Heart left ventricle (tissue), 16 donors: Measurements from ENCODE around the gene ACSS1. TPM values are rescaled to one million over a fixed set of nuclear protein-coding genes. Genes with fewer than 3 reads are reported as not detected.

Experiments
- ATAC-seq, 4 donors: fragments of 200-7000 bp; cut with Tn5 transposase; one replicate each; pipeline ENCODE4 v1.9.1; 2020 to 2022; ENCODE audit warnings: moderate library complexity in 4 of 4, mild to moderate bottlenecking in 3 of 4, moderate number of reproducible peaks in 1 of 4
- DNase-seq, 5 donors: peaks; one replicate each; pipeline ENCODE4 v3.0.0-alpha.2; 2020
- H3K27ac ChIP-seq, 12 donors: fragments of 200-600 bp; sonication (generic) in 4 of 12; one replicate each; pipeline versions ENCODE4 v1.5.0 to v1.8.0; 2016 to 2022; ENCODE audit warnings: mild to moderate bottlenecking in 2 of 12
- H3K27me3 ChIP-seq, 9 donors: fragments of 200-600 bp; sonication (generic) in 2 of 9; one replicate each; pipeline versions ENCODE4 v1.5.1 to v1.8.0; 2016 to 2022; ENCODE audit warnings: mild to moderate bottlenecking in 3 of 9
- H3K36me3 ChIP-seq, 9 donors: fragments of 200-600 bp; sonication (generic) in 2 of 9; one replicate each; pipeline versions ENCODE4 v1.5.0 to v1.8.0; 2018 to 2022; ENCODE audit warnings: mild to moderate bottlenecking in 2 of 9
- H3K4me1 ChIP-seq, 12 donors: fragments of 200-600 bp; sonication (generic) in 4 of 12; one replicate each; pipeline versions ENCODE4 v1.5.0 to v1.8.0; 2016 to 2022; ENCODE audit warnings: mild to moderate bottlenecking in 3 of 12
- H3K4me3 ChIP-seq, 12 donors: fragments of 200-600 bp; sonication (generic) in 4 of 12; one replicate each; pipeline versions ENCODE4 v1.5.0 to v1.8.0; 2017 to 2022; ENCODE audit warnings: mild to moderate bottlenecking in 9 of 12, moderate library complexity in 4 of 12
- H3K9me3 ChIP-seq, 12 donors: fragments of 200-600 bp; sonication (generic) in 4 of 12; one replicate each; pipeline versions ENCODE4 v1.5.0 to v1.8.0; 2016 to 2022; ENCODE audit warnings: mild to moderate bottlenecking in 1 of 12
- CTCF ChIP-seq, 12 donors: fragments of 200-600 bp; sonication (generic) in 4 of 12; IDR thresholded peaks; one replicate each; pipeline versions ENCODE4 v1.5.0 to v1.8.0; 2018 to 2022; ENCODE audit warnings: antibody characterized with exemption in 12 of 12, mild to moderate bottlenecking in 5 of 12
- POLR2A ChIP-seq, 2 donors: fragments of 450-650 bp; IDR thresholded peaks; one replicate each; pipeline ENCODE4 v1.6.1; 2017; ENCODE audit warnings: antibody characterized with exemption in 2 of 2, mild to moderate bottlenecking in 2 of 2, moderate library complexity in 2 of 2
- WGBS, 4 donors: extraction: QIAGEN DNeasy Blood & Tissue Kit in 2 of 4; methylation state at CpG; one replicate each; pipeline versions ENCODE4 v1.1.5 to v1.1.7; 2013 to 2018; 5-methylcytosine and 5-hydroxymethylcytosine counted together
- intact Hi-C, 10 donors: fragments of 100-400 bp; cut with DNase I; formaldehyde crosslinking; loops; one replicate each; pipeline versions ENCODE4 v1.11.1 to v1.14.2; 2022
- polyA plus RNA-seq, 2 donors: library from polyadenylated mRNA; stranded (reverse); fragments of 200-250 nt; gene quantifications; one replicate each; pipeline ENCODE4 v1.2.3, GENCODE V29; 2013
- total RNA-seq, 9 donors: library from RNA; depleted of rRNA in 2 of 9; stranded (reverse); fragments of >200 nt in 2 of 9; fragmentation: NEBNext Ultra II Directional in 3 of 9; extraction: Animal tissue kit (Norgen Biotek cat#: 25700) in 3 of 9; gene quantifications; one replicate each; pipeline versions ENCODE4 v1.1.0 to v1.2.4, GENCODE V29; 2016 to 2023
- donor health status: ischemic (EF 13 %, LVEDD 7.1; RV severe dilation, severe dysfunction).
- donor health status: healthy with polysubstance abuse.
- donor health status: DM: no; HTN: yes; CAD: no.
- donor health status: DM: no; HTN: no; CAD: no.
- donor health status: ischemic (EF 25% LVEDD 6.9; RV normal size, moderate dysfunction).
- donor health status: ischemic (EF 25% LVEDD 5.7; RV mildly dilated, moderate dysfunction).
- donor health status: healthy.
- donor health status: DM: yes; HTN: yes; CAD: no.
- donor health status: ischemic (EF 35%, LVEDD 5.7; RV mildly dilated, moderate dysfunction).
- donor health status: nonischemic (EF 11% LVEDD 7.7; RV severe dilation, severe dysfunction).
- donor health status: DM: yes; HTN: yes; CAD: no.
- donor health status: PGD.
- donor health status: ischemic (EF 29% LVEDD 5.4; RV normal size, mild dysfunction).
- donor health status: nonischemic (EF 23%, LVEDD 6.1; RV moderate dilation, normal function).

The ACSS1 gene
- total and polyA plus RNA-seq, 11 donors = 43.5 to 177 (median 81.4) TPM

- ATAC-seq = no peak
- DNase-seq = peak in 1 of 5 donors; percentile 30
- H3K4me3 ChIP-seq = no peak overlapping the region
- peaks cover 0 to 65% (median 26%) of the 10 kb centered on the region in 9 donors for H3K36me3 ChIP-seq
- TF ChIP-seq CTCF (IDR thresholded peaks at IDR 0.05) = no peak
- no peak for TF ChIP-seq POLR2A (IDR thresholded peaks at IDR 0.05)
- H3K4me1 ChIP-seq = peaks cover 0 to 52% (median 6%) of the 10 kb centered on the region in 12 donors
- H3K27me3 ChIP-seq = no peaks in the 10 kb centered on the region
- H3K27ac ChIP-seq = peak overlapping the region in 1 of 12 donors; percentile 73
- H3K9me3 ChIP-seq = peaks cover 0 to 13% (median 0%) of the 10 kb centered on the region in 12 donors
- intact Hi-C loops = no loop called here
- WGBS, 4 donors = 95 to 97% (median 96%) methylated on average over 29 to 34 of the region's 34 CpGs
Observed at GRCh38 chr20:24980291-24981053, 77.5 kb downstream of the ACSS1 start.

DNA sequence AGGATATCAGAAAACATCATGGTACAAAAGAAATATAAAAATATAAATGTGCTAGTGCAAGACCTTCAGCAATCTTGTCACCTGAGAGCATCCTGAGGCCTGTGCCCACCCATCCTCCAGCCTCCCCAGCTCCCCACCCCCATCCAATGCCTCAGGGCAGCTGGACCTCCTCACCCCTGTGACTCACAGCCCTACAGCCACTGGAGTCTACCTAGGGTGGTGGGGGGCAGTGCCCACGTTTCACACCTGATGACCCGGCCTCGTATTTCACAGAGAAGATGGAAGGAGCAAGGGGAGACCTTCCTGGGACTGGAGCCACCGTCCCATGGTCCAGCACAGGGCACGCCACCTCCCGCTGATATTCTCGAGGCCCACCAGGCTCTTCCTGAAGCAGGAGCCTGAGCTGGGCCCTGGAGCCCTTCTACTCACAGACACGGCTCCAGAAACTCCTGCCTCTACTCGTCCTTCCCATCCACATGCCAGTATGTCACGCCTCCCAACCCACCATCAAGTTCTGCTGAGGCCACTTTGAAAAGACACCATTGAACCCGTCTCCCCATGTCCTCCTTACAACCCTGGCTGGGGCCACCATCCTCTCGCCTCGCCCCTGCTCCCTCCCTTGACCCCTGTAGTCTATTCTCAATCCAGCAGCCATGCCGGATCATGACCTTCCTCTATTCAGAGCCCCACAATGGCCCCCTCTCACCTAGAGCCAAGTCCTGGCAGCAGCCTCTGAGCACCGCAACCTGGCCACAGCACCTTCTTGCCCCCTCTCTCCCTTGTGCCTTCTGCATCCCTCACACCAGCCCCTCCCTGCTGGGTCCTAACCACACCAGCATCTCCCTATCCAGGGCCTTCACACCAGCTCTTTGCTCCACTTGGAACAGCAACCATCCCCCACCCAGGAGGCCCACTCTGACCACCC, 78.6 kb downstream of the ACSS1 start:
- Histone ChIP-seq H3K4me1 (peaks cover 0 to 40% (median 4%) of the 10 kb centered on the region in 12 donors), H3K9me3 (peaks cover 0 to 20% (median 0%) of the 10 kb centered on the region in 12 donors), H3K27me3 (no peaks in the 10 kb centered on the region), H3K36me3 (peaks cover 0 to 67% (median 26%) of the 10 kb centered on the region in 9 donors), H3K27ac (peak overlapping the region in 1 of 12 donors; percentile 73), H3K4me3 (no peak overlapping the region)
- DNase-seq (peak in 1 of 5 donors; percentile 4), ATAC-seq (no peak)
- WGBS, 4 donors = 94 to 98% (median 95%) methylated on average over 15 of the region's 15 CpGs
- TF ChIP-seq CTCF (IDR thresholded peaks at IDR 0.05) (no peak), POLR2A (IDR thresholded peaks at IDR 0.05) (no peak)
- intact Hi-C loops = no loop called here

DNA sequence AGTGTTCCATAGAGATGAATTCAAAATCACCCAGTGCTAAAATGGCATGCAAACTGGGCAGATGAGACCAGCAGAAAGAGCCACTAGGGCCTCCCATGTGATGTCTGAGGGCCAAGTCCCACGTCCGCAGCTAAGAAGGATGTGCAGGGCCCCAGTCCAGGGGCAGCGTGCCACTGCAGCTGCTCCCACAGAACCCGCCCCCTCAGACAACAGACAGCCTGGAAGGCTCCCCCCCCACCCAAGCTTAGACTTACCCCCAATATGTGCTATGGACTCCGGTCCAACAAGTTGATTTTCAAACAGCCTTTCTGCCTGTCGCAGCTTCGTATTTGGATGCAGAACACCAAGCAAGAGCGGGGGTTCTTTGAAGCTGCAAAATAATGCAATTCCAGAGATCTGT, 79.4 kb downstream of the ACSS1 start:
- ATAC-seq (no peak), DNase-seq (no peak)
- Histone ChIP-seq H3K9me3 (peaks cover 0 to 20% (median 0%) of the 10 kb centered on the region in 12 donors), H3K36me3 (peaks cover 0 to 69% (median 30%) of the 10 kb centered on the region in 9 donors), H3K27ac (no peak overlapping the region), H3K4me1 (peaks cover 0 to 32% (median 0%) of the 10 kb centered on the region in 12 donors), H3K4me3 (no peak overlapping the region), H3K27me3 (no peaks in the 10 kb centered on the region)
- intact Hi-C loops = no loop called here
- WGBS, 4 donors = 78 to 89% (median 87%) methylated on average over 8 of the region's 8 CpGs
- TF ChIP-seq CTCF (IDR thresholded peaks at IDR 0.05) = no peak
- no peak for TF ChIP-seq POLR2A (IDR thresholded peaks at IDR 0.05)

DNA sequence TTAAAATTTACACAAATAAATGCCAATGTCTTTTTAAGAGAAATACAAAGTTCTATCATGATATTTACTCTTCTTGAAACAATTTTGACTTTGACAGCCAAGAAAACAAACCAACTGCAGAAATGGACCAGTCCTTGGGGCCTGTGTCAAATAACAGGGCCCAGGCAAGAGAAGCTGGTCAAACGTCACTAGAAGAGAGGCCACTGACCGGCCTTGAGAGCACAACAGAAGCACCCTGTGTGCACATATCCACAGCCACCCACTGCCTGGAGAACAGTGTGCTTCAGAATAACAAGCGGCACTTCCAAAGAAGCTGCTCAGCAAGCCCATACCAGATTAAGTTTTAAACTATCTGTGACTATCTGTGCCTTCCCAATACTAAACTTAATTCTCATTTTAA, 80.1 kb downstream of the ACSS1 start:
- Histone ChIP-seq H3K36me3 (peaks cover 0 to 69% (median 36%) of the 10 kb centered on the region in 9 donors), H3K4me1 (peaks cover 0 to 32% (median 0%) of the 10 kb centered on the region in 12 donors), H3K27ac (no peak overlapping the region), H3K4me3 (no peak overlapping the region), H3K27me3 (no peaks in the 10 kb centered on the region), H3K9me3 (peaks cover 0 to 20% (median 0%) of the 10 kb centered on the region in 12 donors)
- WGBS, 4 donors = 87 to 93% (median 92%) methylated on average over 3 of the region's 3 CpGs
- intact Hi-C loops = no loop called here
- no peak for DNase-seq
- no peak for TF ChIP-seq CTCF (IDR thresholded peaks at IDR 0.05)
- no peak for TF ChIP-seq POLR2A (IDR thresholded peaks at IDR 0.05)
- no peak for ATAC-seq
